ENCODE measurements around the gene MYH7. TPM values are rescaled to one million over a fixed set of nuclear protein-coding genes. Genes with fewer than 3 reads are reported as not detected.

The MYH7 gene
- total RNA-seq, 4 donors from 2014 or later = 0.27 TPM; not detected in 3

DNA sequence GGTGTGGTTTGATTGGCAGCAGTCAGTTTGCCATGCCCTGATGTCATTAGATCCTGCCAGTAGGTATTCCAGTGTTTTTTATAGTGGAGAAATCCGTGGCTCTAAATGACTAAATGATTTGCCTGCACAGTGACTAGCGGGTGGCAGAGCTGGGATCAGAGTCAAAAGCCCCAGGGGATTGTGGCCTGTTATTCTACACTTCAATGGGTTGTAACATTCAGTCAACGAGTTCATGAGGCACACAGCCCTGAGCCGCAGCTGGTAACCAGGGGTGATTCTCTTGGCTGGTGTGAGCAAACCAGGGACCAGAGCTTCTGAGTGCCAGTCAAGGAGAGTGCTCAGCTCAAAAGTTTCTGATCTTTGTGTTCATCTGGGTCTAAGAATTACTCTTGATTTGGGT is 29.2 kb downstream of the MYH7 start:
- intact Hi-C loops (cut with DNase I) = no loop called here
- H3K4me1 ChIP-seq = no peaks in the 10 kb centered on the region
- no peak overlapping the region for H3K27ac ChIP-seq
- DNase-seq = no peak
- H3K36me3 ChIP-seq = no peaks in the 10 kb centered on the region
- H3K27me3 ChIP-seq = no peaks in the 10 kb centered on the region
- TF ChIP-seq POLR2A (IDR thresholded peaks at IDR 0.05) = no peak
- TF ChIP-seq, protein P1, sequence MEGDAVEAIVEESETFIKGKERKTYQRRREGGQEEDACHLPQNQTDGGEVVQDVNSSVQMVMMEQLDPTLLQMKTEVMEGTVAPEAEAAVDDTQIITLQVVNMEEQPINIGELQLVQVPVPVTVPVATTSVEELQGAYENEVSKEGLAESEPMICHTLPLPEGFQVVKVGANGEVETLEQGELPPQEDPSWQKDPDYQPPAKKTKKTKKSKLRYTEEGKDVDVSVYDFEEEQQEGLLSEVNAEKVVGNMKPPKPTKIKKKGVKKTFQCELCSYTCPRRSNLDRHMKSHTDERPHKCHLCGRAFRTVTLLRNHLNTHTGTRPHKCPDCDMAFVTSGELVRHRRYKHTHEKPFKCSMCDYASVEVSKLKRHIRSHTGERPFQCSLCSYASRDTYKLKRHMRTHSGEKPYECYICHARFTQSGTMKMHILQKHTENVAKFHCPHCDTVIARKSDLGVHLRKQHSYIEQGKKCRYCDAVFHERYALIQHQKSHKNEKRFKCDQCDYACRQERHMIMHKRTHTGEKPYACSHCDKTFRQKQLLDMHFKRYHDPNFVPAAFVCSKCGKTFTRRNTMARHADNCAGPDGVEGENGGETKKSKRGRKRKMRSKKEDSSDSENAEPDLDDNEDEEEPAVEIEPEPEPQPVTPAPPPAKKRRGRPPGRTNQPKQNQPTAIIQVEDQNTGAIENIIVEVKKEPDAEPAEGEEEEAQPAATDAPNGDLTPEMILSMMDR (IDR thresholded peaks at IDR 0.05) = no peak
- 36 to 37% methylated on average over 4 of the region's 4 CpGs for WGBS, 2 donors
- H3K4me3 ChIP-seq (replicated peaks in 1 of 3) = no peak overlapping the region
- no peaks in the 10 kb centered on the region for H3K9me3 ChIP-seq

DNA sequence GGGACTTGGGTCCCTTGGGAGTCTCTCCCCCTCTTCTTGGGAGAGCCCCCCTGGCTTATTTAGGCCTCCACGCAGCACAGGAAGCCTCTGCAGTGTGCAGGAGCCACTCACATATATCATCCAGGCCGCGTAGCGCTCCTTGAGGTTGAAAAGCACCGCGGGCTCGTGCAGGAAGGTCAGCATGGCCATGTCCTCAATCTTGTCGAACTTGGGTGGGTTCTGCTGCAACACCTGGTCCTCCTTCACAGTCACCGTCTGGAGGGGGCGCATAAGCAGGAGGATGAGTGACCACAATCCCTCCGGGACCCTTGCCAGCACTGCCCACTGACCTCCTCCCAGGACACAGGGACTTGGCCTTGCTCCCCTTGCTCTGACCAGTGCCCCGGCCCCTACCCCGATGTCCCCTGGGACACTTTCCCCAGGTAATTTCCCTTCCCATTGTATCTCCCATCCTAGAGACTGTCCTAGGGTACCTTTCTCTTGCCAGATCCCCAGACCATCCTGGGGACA is 29.9 kb downstream of the MYH7 start:
- DNase-seq = no peak
- Histone ChIP-seq H3K36me3 (no peaks in the 10 kb centered on the region), H3K27ac (no peak overlapping the region), H3K4me3 (replicated peaks in 1 of 3) (no peak overlapping the region), H3K9me3 (no peaks in the 10 kb centered on the region), H3K27me3 (no peaks in the 10 kb centered on the region), H3K4me1 (no peaks in the 10 kb centered on the region)
- intact Hi-C loops (cut with DNase I) = no loop called here
- TF ChIP-seq, protein P1 (IDR thresholded peaks at IDR 0.05) = no peak
- no peak for TF ChIP-seq POLR2A (IDR thresholded peaks at IDR 0.05)
- 84 to 90% methylated on average over 13 of the region's 13 CpGs for WGBS, 2 donors

DNA sequence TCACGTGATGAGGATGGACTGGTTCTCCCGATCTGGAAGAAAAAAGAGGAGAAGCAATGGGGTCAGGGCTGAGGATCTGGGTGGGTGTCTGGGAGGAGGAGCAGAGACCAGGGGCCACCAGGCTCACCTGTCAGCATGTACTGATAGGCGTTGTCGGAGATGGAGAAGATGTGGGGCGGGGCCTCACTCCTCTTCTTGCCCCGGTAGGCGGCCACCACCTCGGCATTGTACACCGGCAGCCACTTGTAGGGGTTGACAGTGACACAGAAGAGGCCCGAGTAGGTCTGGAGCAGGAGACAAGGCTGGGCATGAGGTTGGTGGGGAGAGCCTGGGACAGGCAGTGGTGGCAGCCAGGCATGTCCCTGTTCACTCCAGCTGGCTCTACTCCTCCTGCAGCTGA is 30.4 kb downstream of the MYH7 start:
- WGBS, 2 donors = 67 to 79% methylated on average over 10 of the region's 10 CpGs

DNA sequence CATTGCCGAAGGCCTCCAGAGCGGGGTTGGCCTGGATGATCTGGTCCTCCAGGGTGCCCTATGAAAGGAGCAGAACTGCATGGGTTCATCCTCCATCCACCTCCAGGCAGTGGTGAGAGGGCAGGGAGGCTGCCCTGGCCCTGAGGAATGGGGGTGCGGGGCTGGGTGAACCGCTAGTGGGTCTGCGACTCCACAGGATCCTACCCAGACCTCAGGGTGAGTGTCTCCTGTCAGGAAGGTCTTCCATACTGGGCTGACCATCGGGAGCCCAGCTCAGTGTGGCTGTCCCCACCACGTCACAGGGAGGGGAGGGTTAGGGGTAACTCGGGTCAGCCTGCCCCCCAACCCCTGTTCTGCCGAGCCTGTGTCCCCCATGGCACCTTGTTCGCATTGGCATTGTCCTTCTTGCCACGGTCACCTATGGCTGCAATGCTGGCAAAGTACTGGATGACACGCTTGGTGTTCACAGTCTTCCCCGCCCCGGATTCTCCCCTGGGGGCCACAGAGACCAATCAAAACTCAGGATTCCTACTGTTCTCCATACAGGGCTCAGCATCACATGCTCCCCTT is 31.0 kb downstream of the MYH7 start:
- Histone ChIP-seq H3K36me3 (no peaks in the 10 kb centered on the region), H3K9me3 (no peaks in the 10 kb centered on the region), H3K27ac (no peak overlapping the region), H3K4me3 (replicated peaks in 1 of 3) (no peak overlapping the region), H3K4me1 (no peaks in the 10 kb centered on the region), H3K27me3 (no peaks in the 10 kb centered on the region)
- WGBS, 2 donors = 81 to 84% methylated on average over 9 to 14 of the region's 14 CpGs
- DNase-seq = no peak
- TF ChIP-seq, protein P1 (IDR thresholded peaks at IDR 0.05) = no peak
- TF ChIP-seq POLR2A (IDR thresholded peaks at IDR 0.05) = no peak
- intact Hi-C loops (cut with DNase I) = no loop called here

More for the DNA sequence above, 30.4 kb downstream of the MYH7 start:
- H3K9me3 ChIP-seq = no peaks in the 10 kb centered on the region
- DNase-seq = no peak
- TF ChIP-seq POLR2A (IDR thresholded peaks at IDR 0.05) = no peak
- TF ChIP-seq, protein P1 (IDR thresholded peaks at IDR 0.05) = no peak
- intact Hi-C loops (cut with DNase I) = no loop called here
- H3K4me1 ChIP-seq = no peaks in the 10 kb centered on the region
- H3K27me3 ChIP-seq = no peaks in the 10 kb centered on the region
- no peak overlapping the region for H3K27ac ChIP-seq
- no peaks in the 10 kb centered on the region for H3K36me3 ChIP-seq
- no peak overlapping the region for H3K4me3 ChIP-seq (replicated peaks in 1 of 3)

DNA sequence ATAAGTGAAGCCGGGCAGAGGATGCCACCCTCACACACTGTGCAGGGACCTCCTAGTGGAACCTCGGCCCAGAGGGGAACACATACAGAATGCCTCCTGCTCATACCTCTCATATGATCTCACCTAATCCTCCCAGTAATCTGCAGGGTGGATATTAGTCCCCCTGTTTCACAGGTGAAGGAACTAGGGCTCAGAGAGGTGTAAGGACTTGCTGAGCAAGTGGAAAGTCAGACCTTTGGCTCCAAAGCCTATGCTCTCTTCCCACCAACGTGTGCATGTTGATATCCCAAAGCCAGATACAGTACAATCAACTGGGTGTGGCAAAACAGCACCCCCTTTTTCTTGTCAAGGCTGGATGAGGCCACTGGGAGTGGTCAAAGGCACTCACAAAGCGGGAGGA is 31.6 kb downstream of the MYH7 start:
- no peak for DNase-seq
- Histone ChIP-seq H3K4me3 (replicated peaks in 1 of 3) (no peak overlapping the region), H3K27me3 (no peaks in the 10 kb centered on the region), H3K9me3 (no peaks in the 10 kb centered on the region), H3K27ac (no peak overlapping the region), H3K4me1 (no peaks in the 10 kb centered on the region), H3K36me3 (no peaks in the 10 kb centered on the region)
- intact Hi-C loops (cut with DNase I) = no loop called here
- 82 to 84% methylated on average over 4 of the region's 4 CpGs for WGBS, 2 donors
- no peak for TF ChIP-seq POLR2A (IDR thresholded peaks at IDR 0.05)
- TF ChIP-seq, protein P1 (IDR thresholded peaks at IDR 0.05) = no peak

Data from thyroid gland (tissue), 4 donors.